IMR-90 (cell line): ENCODE measurements around the gene CD101.

ENCODE experiments used
- CEBPB ChIP-seq: IDR thresholded peaks from 2 replicates; pipeline ENCODE4 v1.6.1; 2012; ENCODE audit warnings: low read depth, low read length, improper control_type of control experiment
- CHD1 ChIP-seq: IDR thresholded peaks from 2 replicates; pipeline ENCODE4 v1.6.1; 2012; ENCODE audit warnings: low read depth, low read length, improper control_type of control experiment
- CTCF ChIP-seq: conservative IDR thresholded peaks from 2 replicates; pipeline ENCODE4 v1.5.1; 2012; ENCODE audit warnings: mild to moderate bottlenecking, low read depth, low read length, improper control_type of control experiment
- FOS ChIP-seq: fragments of 150-350 bp; IDR thresholded peaks from 2 replicates; pipeline ENCODE4 v1.6.1; 2016; ENCODE audit warnings: low read depth, low read length
- MAZ ChIP-seq: IDR thresholded peaks from 2 replicates; pipeline ENCODE4 v1.6.1; 2012; ENCODE audit warnings: low read depth, mild to moderate bottlenecking, low read length, improper control_type of control experiment, moderate library complexity, borderline replicate concordance
- POLR2A ChIP-seq: IDR thresholded peaks from 2 replicates; pipeline ENCODE4 v1.6.1; 2012; ENCODE audit warnings: mild to moderate bottlenecking, low read depth, low read length
- RAD21 ChIP-seq: IDR thresholded peaks from 2 replicates; pipeline ENCODE4 v1.6.1; 2012; ENCODE audit warnings: low read length, improper control_type of control experiment
- RCOR1 ChIP-seq: IDR thresholded peaks from 2 replicates; pipeline ENCODE4 v1.6.1; 2012; ENCODE audit warnings: mild to moderate bottlenecking, low read length, improper control_type of control experiment; ENCODE audit not compliant: insufficient replicate concordance
- RFX5 ChIP-seq: IDR thresholded peaks from 2 replicates; pipeline ENCODE4 v1.8.0; 2012; ENCODE audit warnings: low read depth, mild to moderate bottlenecking, low read length, moderate library complexity
- SMC3 ChIP-seq: fragments of 150-350 bp; IDR thresholded peaks from 2 replicates; pipeline ENCODE4 v1.6.1; 2016; ENCODE audit warnings: low read depth, mild to moderate bottlenecking, antibody characterized with exemption, low read length, moderate library complexity

GRCh38 chr1:117049857-117050256, 48.3 kb downstream of the CD101 start:
- no peak for TF ChIP-seq CTCF
- no peak for TF ChIP-seq RAD21
- no peak for TF ChIP-seq MAZ
- no peak for TF ChIP-seq FOS
- TF ChIP-seq CHD1: no peak
- TF ChIP-seq RCOR1: no peak
- no peak for TF ChIP-seq POLR2A
- no peak for TF ChIP-seq SMC3
- TF ChIP-seq CEBPB: no peak
- TF ChIP-seq RFX5: no peak
